ENCODE data around the gene ADCYAP1R1.

The ADCYAP1R1 gene

GRCh38 chr7:31101544-31101943, 49.4 kb downstream of the ADCYAP1R1 start:
- no peak for DNase-seq (ENCODE audit: extremely low read depth, low read depth)
- no peak for TF ChIP-seq CTCF (IDR thresholded peaks at IDR 0.05; ENCODE audit: low read depth, low read length)

GRCh38 chr7:31102151-31102972, 50.3 kb downstream of the ADCYAP1R1 start:
- TF ChIP-seq CTCF (IDR thresholded peaks at IDR 0.05; ENCODE audit: low read depth, low read length) = no peak
- DNase-seq (ENCODE audit: extremely low read depth, low read depth) = no peak

GRCh38 chr7:31102973-31103850, 51.1 kb downstream of the ADCYAP1R1 start:
- DNase-seq (ENCODE audit: extremely low read depth, low read depth) = no peak
- TF ChIP-seq CTCF (IDR thresholded peaks at IDR 0.05; ENCODE audit: low read depth, low read length) = no peak

- TF ChIP-seq CTCF (IDR thresholded peaks at IDR 0.05; ENCODE audit: low read depth, low read length) = no peak
- no peak for DNase-seq (ENCODE audit: extremely low read depth, low read depth)
Observed at GRCh38 chr7:31104361-31105255, 52.5 kb downstream of the ADCYAP1R1 start.

GRCh38 chr7:31105256-31105950, 53.3 kb downstream of the ADCYAP1R1 start:
- TF ChIP-seq CTCF (IDR thresholded peaks at IDR 0.05; ENCODE audit: low read depth, low read length) = no peak

GRCh38 chr7:31106303-31107105, 54.4 kb downstream of the ADCYAP1R1 start:
- no peak for DNase-seq (ENCODE audit: extremely low read depth, low read depth)

More at GRCh38 chr7:31105256-31105950, 53.3 kb downstream of the ADCYAP1R1 start:
- no peak for DNase-seq (ENCODE audit: extremely low read depth, low read depth)

More at GRCh38 chr7:31106303-31107105, 54.4 kb downstream of the ADCYAP1R1 start:
- TF ChIP-seq CTCF (IDR thresholded peaks at IDR 0.05; ENCODE audit: low read depth, low read length) = no peak
